Measurements from ENCODE around the gene NR1H2.
"Not testable (repeated sequence)": the region's sequence is repeated elsewhere in the genome, so short reads cannot be mapped to it uniquely, and the experiment has no call there.

Gene NR1H2

DNA sequence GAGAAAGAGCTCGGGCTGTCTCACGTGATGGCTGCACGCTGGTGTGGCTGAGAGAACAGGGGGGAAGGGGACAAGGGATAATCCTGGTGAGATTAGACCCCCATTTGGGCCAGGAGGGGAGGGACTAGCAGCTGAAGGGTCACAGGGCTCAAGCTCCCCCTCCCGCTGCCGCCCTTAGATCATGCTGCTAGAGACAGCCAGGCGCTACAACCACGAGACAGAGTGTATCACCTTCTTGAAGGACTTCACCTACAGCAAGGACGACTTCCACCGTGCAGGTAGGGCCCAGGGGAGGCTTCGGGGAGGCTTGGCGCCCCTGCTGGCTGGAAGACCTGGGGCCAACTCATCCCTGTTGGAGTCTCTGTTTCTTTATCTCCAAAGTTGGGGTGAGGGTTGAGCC lies 3.3 kb downstream of the NR1H2 start:
- no peak for DNase-seq

DNA sequence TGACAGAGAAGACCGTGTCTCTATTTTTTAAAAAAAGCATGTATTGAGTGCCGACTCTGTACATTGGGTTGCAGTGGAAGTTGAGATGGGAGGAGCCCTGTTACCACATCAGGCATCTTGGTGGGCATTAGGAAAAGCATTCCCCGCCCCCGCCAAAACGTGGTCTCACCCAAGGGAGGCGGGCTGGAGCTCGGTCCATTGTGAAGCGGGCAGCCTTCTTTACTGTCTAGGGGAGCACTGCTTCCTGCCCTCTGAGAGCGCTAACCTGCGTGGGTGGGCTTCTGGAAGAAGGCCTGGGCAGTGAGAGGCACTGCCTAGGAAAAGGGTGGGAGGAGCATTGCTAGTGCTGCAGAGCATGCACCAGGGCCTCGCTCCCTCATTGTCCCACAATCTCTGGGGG lies 3.9 kb downstream of the NR1H2 start:
- no peak for DNase-seq

- DNase-seq = no peak
Observed at GRCh38 chr19:50380751-50381151, 4.5 kb downstream of the NR1H2 start.

GRCh38 chr19:50381881-50382729 lies 5.8 kb downstream of the NR1H2 start:
- no peak for DNase-seq

GRCh38 chr19:50383001-50383851 lies 7.0 kb downstream of the NR1H2 start:
- DNase-seq = no peak

GRCh38 chr19:50383852-50384684 lies 7.8 kb downstream of the NR1H2 start, which contains the start of gene POLD1:
TSS of gene POLD1 (plus strand) at chr19:50384347. CDS start at chr19:50398852, 14,505 bp downstream.
- DNase-seq = peak; percentile 100

GRCh38 chr19:50384685-50385535 lies 8.7 kb downstream of the NR1H2 start:
- no peak for DNase-seq

GRCh38 chr19:50387176-50387867 lies 11.1 kb downstream of the NR1H2 start:
- DNase-seq = no peak

GRCh38 chr19:50387868-50388245 lies 11.6 kb downstream of the NR1H2 start:
- no peak for DNase-seq

DNA sequence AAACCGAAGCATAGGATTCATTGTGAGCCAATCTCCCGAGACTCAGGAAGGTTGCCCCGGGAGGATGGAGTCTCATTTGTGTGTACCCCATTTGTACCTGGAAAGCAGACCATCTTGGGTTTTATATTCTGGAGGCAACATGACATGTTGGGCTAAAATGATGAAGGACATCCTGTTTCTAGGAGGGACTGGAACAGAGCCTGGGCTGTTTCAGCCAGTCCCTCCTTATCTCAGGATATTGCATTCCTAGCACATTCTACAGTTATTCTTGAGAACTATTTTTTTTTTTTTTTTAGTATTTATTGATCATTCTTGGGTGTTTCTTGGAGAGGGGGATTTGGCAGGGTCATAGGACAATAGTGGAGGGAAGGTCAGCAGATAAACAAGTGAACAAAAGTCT lies 14.0 kb downstream of the NR1H2 start:
- DNase-seq = not testable (repeated sequence)

DNA sequence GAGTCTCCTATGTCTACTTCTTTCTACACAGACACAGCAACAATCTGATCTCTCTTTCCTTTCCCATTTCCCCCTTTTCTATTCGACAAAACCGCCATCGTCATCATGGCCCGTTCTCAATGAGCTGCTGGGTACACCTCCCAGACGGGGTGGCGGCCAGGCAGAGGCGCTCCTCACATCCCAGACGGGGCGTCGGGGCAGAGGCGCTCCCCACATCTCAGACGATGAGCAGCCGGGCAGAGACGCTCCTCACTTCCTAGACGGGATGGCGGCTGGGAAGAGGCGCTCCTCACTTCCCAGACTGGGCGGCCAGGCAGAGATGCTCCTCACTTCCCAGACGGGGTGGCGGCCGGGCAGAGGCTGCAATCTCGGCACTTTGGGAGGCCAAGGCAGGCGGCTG lies 14.7 kb downstream of the NR1H2 start:
- not testable (repeated sequence) for DNase-seq

DNA sequence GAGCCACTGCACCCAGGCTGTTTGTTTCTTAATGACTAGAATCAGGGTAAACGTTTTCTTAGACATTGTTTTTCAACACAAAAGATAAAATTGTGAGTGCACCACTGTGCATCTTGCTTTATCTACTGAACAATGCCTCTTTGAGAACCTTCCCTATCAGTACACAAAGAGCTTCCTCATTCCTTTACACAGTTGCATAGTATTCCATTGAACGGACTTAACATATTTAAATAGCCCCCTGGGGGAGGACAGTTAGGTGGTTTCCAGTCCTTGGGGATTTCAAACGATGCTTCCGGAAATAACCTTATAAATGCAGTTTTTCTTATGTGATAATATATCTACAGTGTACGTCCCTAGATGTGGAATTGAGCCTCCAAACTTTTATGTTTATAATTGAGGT lies 16.5 kb downstream of the NR1H2 start:
- DNase-seq = no peak

DNA sequence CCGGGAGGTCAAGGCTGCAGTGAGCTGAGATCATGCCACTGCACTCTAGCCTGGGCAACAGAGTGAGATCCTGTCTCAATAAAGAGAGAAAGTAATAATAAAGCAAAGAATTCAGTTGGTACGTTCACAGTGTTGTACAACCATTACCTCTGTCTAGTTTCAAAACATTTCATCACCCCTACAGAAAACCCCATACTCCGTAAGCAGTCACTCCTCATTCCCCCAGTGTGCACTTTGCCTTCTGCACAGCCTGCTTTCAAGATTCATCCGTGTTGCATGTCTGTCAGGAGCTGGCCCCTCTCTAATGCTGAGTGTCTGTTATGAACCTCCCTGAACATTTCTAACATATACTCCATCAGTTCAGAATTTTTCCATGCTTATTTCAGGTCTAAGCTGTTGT lies 17.3 kb downstream of the NR1H2 start:
- no peak for DNase-seq

DNA sequence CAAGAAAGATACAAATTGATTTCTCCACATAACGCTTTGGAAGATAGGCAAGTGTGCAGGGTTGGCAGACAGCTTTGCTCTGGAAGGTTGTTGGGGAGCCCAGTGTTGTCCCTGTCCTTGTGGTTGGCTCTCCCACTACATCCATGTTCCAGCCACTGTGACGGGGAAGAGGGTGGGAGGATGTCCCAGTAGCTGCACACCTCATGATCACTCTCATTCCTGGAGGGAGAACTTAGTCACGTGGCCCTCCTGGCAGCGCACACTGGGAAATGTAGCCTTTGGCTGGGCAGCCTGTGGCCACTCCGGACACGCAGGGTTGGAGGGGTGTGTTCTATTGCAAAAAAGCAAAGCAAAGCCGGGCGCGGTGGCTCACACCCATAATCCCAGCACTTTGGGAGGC lies 17.8 kb downstream of the NR1H2 start:
- DNase-seq = no peak

DNA sequence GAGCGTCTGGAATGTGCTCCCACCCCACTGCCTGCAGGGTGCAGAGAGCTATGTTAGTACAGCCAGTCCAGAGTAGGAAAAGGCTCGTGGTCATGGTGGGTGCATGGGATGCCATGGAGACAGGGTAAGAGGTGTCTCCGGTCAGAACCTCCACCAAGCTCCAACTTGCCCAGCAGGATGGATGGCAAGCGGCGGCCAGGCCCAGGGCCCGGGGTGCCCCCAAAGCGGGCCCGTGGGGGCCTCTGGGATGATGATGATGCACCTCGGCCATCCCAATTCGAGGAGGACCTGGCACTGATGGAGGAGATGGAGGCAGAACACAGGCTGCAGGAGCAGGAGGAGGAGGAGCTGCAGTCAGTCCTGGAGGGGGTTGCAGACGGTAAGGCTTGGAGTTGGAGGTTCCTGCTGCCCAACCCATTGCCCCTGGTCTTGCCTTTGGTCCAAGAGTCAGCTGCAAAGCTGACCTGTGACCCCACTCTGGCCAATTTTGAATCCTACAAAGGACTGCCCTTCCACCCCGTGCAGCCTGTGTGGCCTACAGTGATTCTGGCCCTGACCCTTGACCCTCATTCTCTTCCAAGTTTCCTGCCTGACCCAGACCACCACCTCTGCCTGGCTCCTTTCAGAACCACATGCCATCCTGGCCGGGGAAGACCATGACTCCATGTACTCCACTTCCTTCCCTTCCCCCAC lies 22.6 kb downstream of the NR1H2 start:
- DNase-seq = no peak

- no peak for DNase-seq
Observed at GRCh38 chr19:50399368-50399745, 23.1 kb downstream of the NR1H2 start.

GRCh38 chr19:50401605-50402450 lies 25.6 kb downstream of the NR1H2 start:
- DNase-seq = no peak

DNA sequence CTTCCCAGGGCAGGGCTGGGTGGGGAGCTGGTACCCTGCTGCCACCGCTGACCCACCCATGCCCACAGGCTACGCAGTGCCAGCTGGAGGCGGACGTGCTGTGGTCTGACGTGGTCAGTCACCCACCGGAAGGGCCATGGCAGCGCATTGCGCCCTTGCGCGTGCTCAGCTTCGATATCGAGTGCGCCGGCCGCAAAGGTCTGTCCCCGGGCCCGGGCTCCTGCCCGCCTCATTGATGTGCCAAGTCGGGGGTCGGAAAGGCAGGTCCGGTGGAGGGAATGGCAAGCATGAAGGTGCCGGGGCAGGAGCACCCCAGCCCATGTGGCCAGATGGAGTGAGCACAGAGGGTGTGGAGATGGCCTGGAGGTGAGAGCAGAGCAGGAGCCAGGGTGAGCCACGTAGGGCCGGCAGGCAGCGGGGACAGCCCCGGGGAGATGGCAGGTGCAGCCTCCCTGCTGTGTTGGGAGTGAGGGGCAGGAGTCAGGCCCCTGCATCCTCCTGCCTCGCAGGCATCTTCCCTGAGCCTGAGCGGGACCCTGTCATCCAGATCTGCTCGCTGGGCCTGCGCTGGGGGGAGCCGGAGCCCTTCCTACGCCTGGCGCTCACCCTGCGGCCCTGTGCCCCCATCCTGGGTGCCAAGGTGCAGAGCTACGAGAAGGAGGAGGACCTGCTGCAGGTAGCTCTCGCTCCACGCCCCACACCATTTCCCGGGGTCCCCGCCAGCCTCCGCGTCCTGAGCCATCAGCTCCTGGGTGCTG lies 26.5 kb downstream of the NR1H2 start:
- no peak for DNase-seq

Measured in central memory CD4-positive, alpha-beta T cell (primary cell).